Activated T-cell treated with anti-CD3 and anti-CD28 coated beads, Interleukin-2, amount 50 U/mL, for 4 hours (primary cell): Measurements from ENCODE around the gene TUBGCP6. TPM values are rescaled to one million over a fixed set of nuclear protein-coding genes. Genes with fewer than 3 reads are reported as not detected.

Experiments
- ATAC-seq, 2 donors: fragments of 200-7000 bp; cut with Tn5 transposase; one replicate each; pipeline ENCODE4 v1.10.0; 2021
- DNase-seq: peaks from one replicate; pipeline ENCODE4 v3.0.0-alpha.2; 2020
- H3K27me3 Mint-ChIP-seq: one replicate; pipeline ENCODE4 v1.8.0; 2021; ENCODE audit warnings: low read depth, mixed read lengths
- H3K36me3 Mint-ChIP-seq: one replicate; pipeline ENCODE4 v1.8.0; 2022; ENCODE audit warnings: mixed read lengths; ENCODE audit not compliant: insufficient read depth
- H3K4me1 Mint-ChIP-seq: one replicate; pipeline ENCODE4 v1.8.0; 2021; ENCODE audit warnings: low read depth, mixed read lengths
- H3K4me3 Mint-ChIP-seq: one replicate; pipeline ENCODE4 v1.8.0; 2021; ENCODE audit warnings: mild to moderate bottlenecking, moderate library complexity, mixed read lengths
- H3K9me3 Mint-ChIP-seq: one replicate; pipeline ENCODE4 v1.8.0; 2021; ENCODE audit warnings: mixed read lengths
- total RNA-seq, 3 donors: library from RNA; stranded (reverse); gene quantifications; one replicate each; pipeline ENCODE4 v1.2.1, GENCODE V29; 2021

Gene TUBGCP6
- total RNA-seq, 3 donors from 2014 or later = 44.5 to 50.6 (median 48.3) TPM

GRCh38 chr22:50245214-50246072, 620 bp upstream of the TUBGCP6 start:
- H3K36me3 Mint-ChIP-seq = peaks cover 3% of the 10 kb centered on the region
- peak; percentile 9 to 33 for ATAC-seq
- H3K4me1 Mint-ChIP-seq = peaks cover 42% of the 10 kb centered on the region
- no peaks in the 10 kb centered on the region for H3K27me3 Mint-ChIP-seq
- H3K4me3 Mint-ChIP-seq = peak overlapping the region; percentile 100
- DNase-seq = no peak
- no peaks in the 10 kb centered on the region for H3K9me3 Mint-ChIP-seq

DNA sequence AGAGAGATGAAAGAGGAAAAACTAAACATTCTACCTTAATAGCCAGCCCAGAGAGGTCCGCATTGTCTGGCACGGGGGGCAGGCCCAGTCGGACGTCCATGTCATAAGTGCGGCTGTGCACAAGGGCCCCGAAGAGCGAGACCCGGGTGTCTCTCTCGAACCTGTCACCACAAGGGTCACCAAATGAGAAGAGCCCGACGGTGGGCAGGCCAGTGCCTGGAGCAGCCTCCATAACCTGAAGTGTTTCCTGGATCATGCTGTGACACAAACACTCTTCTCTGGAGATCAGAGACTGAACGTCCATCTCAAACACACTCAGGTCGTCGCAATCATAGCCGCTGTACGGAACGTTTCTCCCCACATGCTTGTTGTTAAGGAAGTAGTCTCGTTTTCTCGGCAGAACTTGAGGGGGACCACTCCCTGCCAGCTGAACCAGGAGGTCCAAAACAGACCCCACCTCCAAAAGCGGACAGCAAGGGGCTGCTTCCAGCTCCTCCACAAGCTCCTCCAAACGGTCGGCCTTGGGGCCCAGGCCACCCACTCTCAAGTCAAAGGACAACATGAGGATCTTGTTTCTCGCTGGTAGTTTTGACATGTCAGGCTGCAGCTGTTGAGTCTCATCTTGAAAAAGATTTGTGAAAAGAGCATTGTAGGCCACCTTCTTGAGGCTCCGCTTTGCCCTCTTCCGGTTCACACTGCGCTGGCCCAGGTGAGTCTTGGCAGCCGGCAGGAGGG, 971 bp downstream of the TUBGCP6 start:
- peaks cover 7% of the 10 kb centered on the region for H3K36me3 Mint-ChIP-seq
- DNase-seq = no peak
- H3K4me3 Mint-ChIP-seq = peak overlapping the region; percentile 100
- peaks cover 34% of the 10 kb centered on the region for H3K4me1 Mint-ChIP-seq
- H3K27me3 Mint-ChIP-seq = no peaks in the 10 kb centered on the region
- no peak for ATAC-seq
- no peaks in the 10 kb centered on the region for H3K9me3 Mint-ChIP-seq

DNA sequence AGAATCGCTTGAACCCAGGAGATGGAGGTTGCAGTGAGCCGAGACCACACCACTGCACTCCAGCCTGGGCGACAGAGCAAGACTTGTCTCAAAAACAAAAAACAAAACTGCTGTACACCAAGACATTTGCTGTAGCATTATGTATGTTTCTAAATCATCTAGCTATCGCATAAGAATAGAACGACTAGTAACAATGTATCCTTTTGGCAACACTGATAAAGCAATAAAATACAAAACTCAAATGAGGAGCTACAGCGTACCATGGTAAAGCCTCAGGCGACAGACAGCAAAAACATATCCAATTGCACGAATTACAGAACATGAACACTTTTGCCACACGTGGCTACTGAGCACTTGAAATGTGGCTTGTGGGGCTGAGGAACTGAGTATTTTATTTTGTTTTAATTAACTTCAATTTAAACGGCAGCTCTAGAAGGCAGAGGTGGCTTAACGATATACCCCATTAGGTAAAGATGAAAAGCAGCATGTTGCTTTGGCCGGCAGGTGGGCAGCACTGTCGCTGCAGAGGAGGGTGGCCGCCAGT, 2.3 kb downstream of the TUBGCP6 start:
- DNase-seq (no peak), ATAC-seq (no peak)
- Mint-ChIP-seq H3K36me3 (peaks cover 10% of the 10 kb centered on the region), H3K4me3 (peak overlapping the region; percentile 100), H3K9me3 (no peaks in the 10 kb centered on the region), H3K4me1 (peaks cover 27% of the 10 kb centered on the region), H3K27me3 (no peaks in the 10 kb centered on the region)

DNA sequence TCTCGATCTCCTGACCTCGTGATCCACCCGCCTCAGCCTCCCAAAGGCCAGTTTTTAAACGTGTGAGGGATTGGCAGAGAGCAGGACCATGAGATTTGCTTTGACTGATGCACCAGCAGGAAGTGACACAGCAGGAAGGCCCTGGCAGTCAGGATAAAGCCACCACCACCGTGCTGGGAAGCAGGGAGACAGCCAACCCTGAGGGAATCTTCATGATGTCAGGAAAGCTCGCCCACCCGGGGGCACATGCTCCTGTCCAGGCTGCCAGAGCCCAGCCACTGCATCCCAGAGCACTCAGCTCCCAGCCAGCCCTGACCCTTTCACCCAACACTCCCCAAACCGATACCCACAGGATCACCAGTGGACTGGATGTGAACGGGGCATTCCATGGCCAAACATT, 6.1 kb downstream of the TUBGCP6 start:
- Mint-ChIP-seq H3K36me3 (peaks cover 10% of the 10 kb centered on the region), H3K27me3 (no peaks in the 10 kb centered on the region), H3K9me3 (no peaks in the 10 kb centered on the region), H3K4me3 (no peak overlapping the region), H3K4me1 (peaks cover 29% of the 10 kb centered on the region)
- ATAC-seq (no peak), DNase-seq (no peak)

- no peak overlapping the region for H3K4me3 Mint-ChIP-seq
- DNase-seq (no peak), ATAC-seq (peak in 1 of 2 donors; percentile 23)
- peaks cover 10% of the 10 kb centered on the region for H3K36me3 Mint-ChIP-seq
- no peaks in the 10 kb centered on the region for H3K9me3 Mint-ChIP-seq
- H3K27me3 Mint-ChIP-seq = no peaks in the 10 kb centered on the region
- peaks cover 17% of the 10 kb centered on the region for H3K4me1 Mint-ChIP-seq
These were observed 8.0 kb downstream of the TUBGCP6 start for GRCh38 chr22:50236731-50237409.

DNA sequence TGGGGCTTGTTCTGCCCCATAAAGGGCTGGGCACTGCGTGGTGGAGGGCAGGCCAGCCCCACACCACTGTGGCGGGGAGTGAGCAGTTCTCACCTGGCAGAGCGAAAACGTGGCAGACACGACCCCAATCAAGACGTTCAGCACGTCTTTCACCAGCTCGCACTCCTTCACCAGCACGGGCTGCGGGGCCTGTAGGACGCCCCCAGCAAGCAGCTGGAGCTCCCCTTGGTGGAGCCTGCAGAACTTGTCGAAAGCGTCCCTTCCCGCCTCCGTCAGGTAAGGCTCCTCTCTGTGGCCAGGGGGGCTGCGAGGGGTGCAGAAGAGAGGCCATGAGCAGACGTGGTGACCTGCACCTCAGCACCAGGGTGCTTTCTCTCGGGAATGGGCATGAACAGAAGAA, 11.6 kb downstream of the TUBGCP6 start:
- H3K4me3 Mint-ChIP-seq = no peak overlapping the region
- ATAC-seq (no peak), DNase-seq (no peak)
- H3K36me3 Mint-ChIP-seq = peaks cover 10% of the 10 kb centered on the region
- no peaks in the 10 kb centered on the region for H3K27me3 Mint-ChIP-seq
- H3K9me3 Mint-ChIP-seq = no peaks in the 10 kb centered on the region
- peaks cover 9% of the 10 kb centered on the region for H3K4me1 Mint-ChIP-seq

DNA sequence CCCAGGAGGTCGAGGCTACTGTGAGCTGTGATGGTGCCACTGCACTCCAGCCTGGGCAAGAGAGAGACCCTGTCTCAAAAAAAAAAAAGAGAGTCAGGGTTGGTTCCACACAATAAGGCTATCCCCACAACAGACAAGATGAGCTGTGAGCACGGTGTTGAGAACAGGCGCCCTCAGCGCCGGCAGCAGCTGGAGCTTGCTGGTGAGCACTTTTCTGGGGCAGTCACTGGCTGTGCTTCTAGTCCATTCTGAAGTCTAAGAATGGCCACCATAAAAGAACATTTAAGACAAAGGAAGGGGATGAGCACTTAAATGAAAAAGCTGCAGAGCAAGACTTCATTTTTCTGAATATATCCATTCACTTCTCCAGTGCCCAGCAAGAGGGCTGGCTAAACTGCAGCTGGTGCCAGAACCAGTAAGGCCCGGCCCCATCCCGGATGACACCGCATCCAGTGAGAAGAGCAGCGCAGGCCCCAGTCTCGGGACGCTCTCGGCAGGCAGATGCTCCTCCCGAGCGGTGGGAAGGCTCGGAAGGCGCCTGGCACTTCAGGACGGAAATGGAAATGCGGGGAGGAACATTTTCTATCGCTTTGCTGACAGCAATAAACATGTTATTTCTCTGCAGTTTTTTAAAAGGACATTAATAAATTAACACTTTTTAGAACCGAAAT, 12.2 kb downstream of the TUBGCP6 start:
- H3K4me1 Mint-ChIP-seq = peaks cover 9% of the 10 kb centered on the region
- no peaks in the 10 kb centered on the region for H3K27me3 Mint-ChIP-seq
- no peaks in the 10 kb centered on the region for H3K9me3 Mint-ChIP-seq
- DNase-seq (no peak), ATAC-seq (no peak)
- H3K36me3 Mint-ChIP-seq = peaks cover 7% of the 10 kb centered on the region
- no peak overlapping the region for H3K4me3 Mint-ChIP-seq

DNA sequence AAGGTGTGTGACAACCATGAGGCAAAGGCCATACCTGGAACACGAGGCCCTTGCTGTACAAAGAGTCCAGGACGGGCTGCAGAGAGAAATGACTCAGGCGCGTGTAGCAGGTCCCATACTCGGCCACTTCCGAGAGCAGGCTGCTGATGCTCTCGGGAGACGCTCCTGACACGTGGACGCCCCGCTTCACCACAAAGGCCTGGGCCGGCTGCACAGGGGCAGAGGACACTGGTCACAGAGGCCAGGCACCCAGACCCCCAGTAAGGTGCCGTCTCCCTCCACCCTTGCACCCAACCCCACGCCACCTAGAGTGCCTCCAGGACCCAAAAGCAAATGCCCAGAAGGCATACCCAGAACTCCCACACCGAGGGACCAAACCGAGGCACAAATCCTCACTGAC, 15.5 kb downstream of the TUBGCP6 start:
- no peaks in the 10 kb centered on the region for H3K9me3 Mint-ChIP-seq
- H3K36me3 Mint-ChIP-seq = peaks cover 13% of the 10 kb centered on the region
- H3K27me3 Mint-ChIP-seq = no peaks in the 10 kb centered on the region
- ATAC-seq (no peak), DNase-seq (no peak)
- H3K4me1 Mint-ChIP-seq = no peaks in the 10 kb centered on the region
- H3K4me3 Mint-ChIP-seq = no peak overlapping the region

GRCh38 chr22:50228366-50228765, 16.5 kb downstream of the TUBGCP6 start:
- no peaks in the 10 kb centered on the region for H3K4me1 Mint-ChIP-seq
- H3K4me3 Mint-ChIP-seq = no peak overlapping the region
- no peaks in the 10 kb centered on the region for H3K9me3 Mint-ChIP-seq
- peaks cover 17% of the 10 kb centered on the region for H3K36me3 Mint-ChIP-seq
- H3K27me3 Mint-ChIP-seq = no peaks in the 10 kb centered on the region
- DNase-seq (no peak), ATAC-seq (no peak)

- H3K9me3 Mint-ChIP-seq = no peaks in the 10 kb centered on the region
- peaks cover 22% of the 10 kb centered on the region for H3K36me3 Mint-ChIP-seq
- ATAC-seq (no peak), DNase-seq (no peak)
- no peak overlapping the region for H3K4me3 Mint-ChIP-seq
- no peaks in the 10 kb centered on the region for H3K4me1 Mint-ChIP-seq
- H3K27me3 Mint-ChIP-seq = no peaks in the 10 kb centered on the region
These were observed 17.1 kb downstream of the TUBGCP6 start for GRCh38 chr22:50227579-50228215.

GRCh38 chr22:50226875-50227165, 18.0 kb downstream of the TUBGCP6 start:
- no peaks in the 10 kb centered on the region for H3K4me1 Mint-ChIP-seq
- ATAC-seq (no peak), DNase-seq (no peak)
- no peaks in the 10 kb centered on the region for H3K27me3 Mint-ChIP-seq
- no peaks in the 10 kb centered on the region for H3K9me3 Mint-ChIP-seq
- peaks cover 23% of the 10 kb centered on the region for H3K36me3 Mint-ChIP-seq
- H3K4me3 Mint-ChIP-seq = no peak overlapping the region

- Mint-ChIP-seq H3K4me3 (no peak overlapping the region), H3K36me3 (peaks cover 23% of the 10 kb centered on the region), H3K9me3 (no peaks in the 10 kb centered on the region), H3K27me3 (no peaks in the 10 kb centered on the region), H3K4me1 (no peaks in the 10 kb centered on the region)
- DNase-seq (no peak), ATAC-seq (no peak)
These were observed 18.6 kb downstream of the TUBGCP6 start for GRCh38 chr22:50226063-50226874.
